ENCODE data around the gene SESTD1. TPM values are rescaled to one million over a fixed set of nuclear protein-coding genes. Genes with fewer than 3 reads are reported as not detected.

Gene SESTD1
- total and polyA plus RNA-seq, 2 donors (not counting 1 experiment from before 2014, with no cell fraction given): 16.8 to 51.9 TPM

- H3K4me2 ChIP-seq (ENCODE audit: extremely low read depth, insufficient read depth, low read length): no peak overlapping the region
- H3K4me3 ChIP-seq (replicated peaks in 1 of 4; ENCODE audit: control extremely low read depth in 1 of 4, insufficient read depth in 1 of 4, low read depth in 3 of 4, low read length in 4 of 4): no peak overlapping the region
- H3K79me2 ChIP-seq (ENCODE audit: control insufficient read depth, insufficient read depth, low read length): no peaks in the 10 kb centered on the region
- H3K9me3 ChIP-seq (ENCODE audit: control insufficient read depth, insufficient read depth, low read depth, low read length): no peaks in the 10 kb centered on the region
- TF ChIP-seq EZH2 (IDR thresholded peaks at IDR 0.05; ENCODE audit: low read length, missing control alignments) (no peak), CTCF (conservative IDR thresholded peaks at IDR 0.05 in 1 of 2, IDR thresholded peaks at IDR 0.05 in 1 of 2; ENCODE audit: low read depth in 1 of 2, low read length in 2 of 2) (no peak)
- H3K4me1 ChIP-seq (ENCODE audit: control insufficient read depth, extremely low read depth, insufficient read depth, low read length): peaks cover 9% of the 10 kb centered on the region
- H2AFZ ChIP-seq (ENCODE audit: low read length): no peak overlapping the region
- H3K27ac ChIP-seq (ENCODE audit: insufficient read depth, low read length): no peak overlapping the region
- peak; percentile 15 to 27 for DNase-seq (ENCODE audit: low read depth in 2 of 2)
- no peaks in the 10 kb centered on the region for H3K36me3 ChIP-seq (ENCODE audit: control insufficient read depth, insufficient read depth, low read length)
- no peak overlapping the region for H3K9ac ChIP-seq (ENCODE audit: insufficient read depth, low read length)
- H3K27me3 ChIP-seq (ENCODE audit: control insufficient read depth, insufficient read depth, low read length): no peaks in the 10 kb centered on the region
- H4K20me1 ChIP-seq (ENCODE audit: control insufficient read depth, extremely low read depth, insufficient read depth, low read length): no peaks in the 10 kb centered on the region
These were observed 156.9 kb downstream of the SESTD1 start for GRCh38 chr2:179107737-179108136.

GRCh38 chr2:179106676-179107428 lies 157.8 kb downstream of the SESTD1 start:
- no peaks in the 10 kb centered on the region for H3K79me2 ChIP-seq (ENCODE audit: control insufficient read depth, insufficient read depth, low read length)
- H3K27me3 ChIP-seq (ENCODE audit: control insufficient read depth, insufficient read depth, low read length): no peaks in the 10 kb centered on the region
- no peaks in the 10 kb centered on the region for H3K36me3 ChIP-seq (ENCODE audit: control insufficient read depth, insufficient read depth, low read length)
- H3K27ac ChIP-seq (ENCODE audit: insufficient read depth, low read length): peak overlapping the region; percentile 13
- no peak overlapping the region for H2AFZ ChIP-seq (ENCODE audit: low read length)
- TF ChIP-seq EZH2 (IDR thresholded peaks at IDR 0.05; ENCODE audit: low read length, missing control alignments) (no peak), CTCF (conservative IDR thresholded peaks at IDR 0.05 in 1 of 2, IDR thresholded peaks at IDR 0.05 in 1 of 2; ENCODE audit: low read depth in 1 of 2, low read length in 2 of 2) (no peak)
- no peak overlapping the region for H3K4me3 ChIP-seq (replicated peaks in 1 of 4; ENCODE audit: control extremely low read depth in 1 of 4, insufficient read depth in 1 of 4, low read depth in 3 of 4, low read length in 4 of 4)
- no peak overlapping the region for H3K9ac ChIP-seq (ENCODE audit: insufficient read depth, low read length)
- peak; percentile 95 to 97 for DNase-seq (ENCODE audit: low read depth in 2 of 2)
- H3K4me2 ChIP-seq (ENCODE audit: extremely low read depth, insufficient read depth, low read length): no peak overlapping the region
- no peaks in the 10 kb centered on the region for H4K20me1 ChIP-seq (ENCODE audit: control insufficient read depth, extremely low read depth, insufficient read depth, low read length)
- peaks cover 9% of the 10 kb centered on the region for H3K4me1 ChIP-seq (ENCODE audit: control insufficient read depth, extremely low read depth, insufficient read depth, low read length)
- H3K9me3 ChIP-seq (ENCODE audit: control insufficient read depth, insufficient read depth, low read depth, low read length): no peaks in the 10 kb centered on the region

- Histone ChIP-seq H3K27ac (ENCODE audit: insufficient read depth, low read length) (no peak overlapping the region), H3K4me2 (ENCODE audit: extremely low read depth, insufficient read depth, low read length) (no peak overlapping the region), H3K4me1 (ENCODE audit: control insufficient read depth, extremely low read depth, insufficient read depth, low read length) (peaks cover 9% of the 10 kb centered on the region), H3K9ac (ENCODE audit: insufficient read depth, low read length) (no peak overlapping the region), H3K79me2 (ENCODE audit: control insufficient read depth, insufficient read depth, low read length) (no peaks in the 10 kb centered on the region), H2AFZ (ENCODE audit: low read length) (no peak overlapping the region), H3K36me3 (ENCODE audit: control insufficient read depth, insufficient read depth, low read length) (no peaks in the 10 kb centered on the region), H3K27me3 (ENCODE audit: control insufficient read depth, insufficient read depth, low read length) (no peaks in the 10 kb centered on the region), H3K4me3 (replicated peaks in 1 of 4; ENCODE audit: control extremely low read depth in 1 of 4, insufficient read depth in 1 of 4, low read depth in 3 of 4, low read length in 4 of 4) (no peak overlapping the region), H4K20me1 (ENCODE audit: control insufficient read depth, extremely low read depth, insufficient read depth, low read length) (no peaks in the 10 kb centered on the region), H3K9me3 (ENCODE audit: control insufficient read depth, insufficient read depth, low read depth, low read length) (no peaks in the 10 kb centered on the region)
- TF ChIP-seq CTCF (conservative IDR thresholded peaks at IDR 0.05 in 1 of 2, IDR thresholded peaks at IDR 0.05 in 1 of 2; ENCODE audit: low read depth in 1 of 2, low read length in 2 of 2) (no peak), EZH2 (IDR thresholded peaks at IDR 0.05; ENCODE audit: low read length, missing control alignments) (no peak)
- no peak for DNase-seq (ENCODE audit: low read depth in 2 of 2)
These were observed 158.3 kb downstream of the SESTD1 start for GRCh38 chr2:179106342-179106675.

Data from fibroblast of lung (primary cell).